ENCODE data around the gene MAML3. TPM values are rescaled to one million over a fixed set of nuclear protein-coding genes. Genes with fewer than 3 reads are reported as not detected.

Gene MAML3
- total RNA-seq, 2 experiments from 2014 or later = 2.0 to 2.4 TPM

- CTCF ChIA-PET = interaction anchor here (2.6 kb wide), 1 partner anchor 35 kb away, joined by 14 read pairs; no protein-coding TSS in a partner anchor
- Mint-ChIP-seq H3K4me3 (no peak overlapping the region), H3K36me3 (ENCODE audit: low read depth) (no peaks in the 10 kb centered on the region), H3K4me1 (ENCODE audit: low read depth) (no peaks in the 10 kb centered on the region), H3K27me3 (no peaks in the 10 kb centered on the region), H3K9me3 (no peaks in the 10 kb centered on the region), H3K27ac (no peak overlapping the region)
- POLR2A ChIA-PET = no interaction called here
- no peak for TF ChIP-seq CTCF (IDR thresholded peaks at IDR 0.05)
- DNase-seq = no peak
- ATAC-seq = no peak
- intact Hi-C loops (cut with micrococcal nuclease) = no loop called here
Measured at GRCh38 chr4:139692309-139693012, 461.5 kb downstream of the MAML3 start.

- H3K36me3 Mint-ChIP-seq (ENCODE audit: low read depth) = no peaks in the 10 kb centered on the region
- POLR2A ChIA-PET = no interaction called here
- intact Hi-C loops (cut with micrococcal nuclease) = no loop called here
Measured at GRCh38 chr4:139690419-139690818, 463.6 kb downstream of the MAML3 start.

GRCh38 chr4:139689093-139689722 lies 464.8 kb downstream of the MAML3 start:
- Mint-ChIP-seq H3K9me3 (no peaks in the 10 kb centered on the region), H3K27ac (no peak overlapping the region), H3K27me3 (no peaks in the 10 kb centered on the region), H3K36me3 (ENCODE audit: low read depth) (peaks cover 3% of the 10 kb centered on the region), H3K4me1 (ENCODE audit: low read depth) (no peaks in the 10 kb centered on the region), H3K4me3 (no peak overlapping the region)
- ChIA-PET POLR2A (no interaction called here), CTCF (no interaction called here)
- no peak for TF ChIP-seq CTCF (IDR thresholded peaks at IDR 0.05)
- DNase-seq (no peak), ATAC-seq (no peak)
- intact Hi-C loops (cut with micrococcal nuclease) = no loop called here

More at GRCh38 chr4:139690419-139690818, 463.6 kb downstream of the MAML3 start:
- Mint-ChIP-seq H3K4me3 (no peak overlapping the region), H3K9me3 (no peaks in the 10 kb centered on the region), H3K4me1 (ENCODE audit: low read depth) (no peaks in the 10 kb centered on the region), H3K27me3 (no peaks in the 10 kb centered on the region), H3K27ac (no peak overlapping the region)
- no peak for ATAC-seq
- TF ChIP-seq CTCF (IDR thresholded peaks at IDR 0.05) = no peak
- no peak for DNase-seq
- CTCF ChIA-PET = interaction anchor here (2.6 kb wide), 1 partner anchor 33 kb away, joined by 14 read pairs; no protein-coding TSS in a partner anchor

- Mint-ChIP-seq H3K36me3 (ENCODE audit: low read depth) (peaks cover 3% of the 10 kb centered on the region), H3K4me3 (no peak overlapping the region), H3K27ac (no peak overlapping the region), H3K27me3 (no peaks in the 10 kb centered on the region), H3K4me1 (ENCODE audit: low read depth) (no peaks in the 10 kb centered on the region), H3K9me3 (no peaks in the 10 kb centered on the region)
- no peak for DNase-seq
- POLR2A ChIA-PET = no interaction called here
- no peak for ATAC-seq
- CTCF ChIA-PET = no interaction called here
- intact Hi-C loops (cut with micrococcal nuclease) = no loop called here
- TF ChIP-seq CTCF (IDR thresholded peaks at IDR 0.05) = no peak
Measured at GRCh38 chr4:139686988-139687387, 467.0 kb downstream of the MAML3 start.

GRCh38 chr4:139686130-139686529 lies 467.9 kb downstream of the MAML3 start:
- Mint-ChIP-seq H3K9me3 (no peaks in the 10 kb centered on the region), H3K4me1 (ENCODE audit: low read depth) (no peaks in the 10 kb centered on the region), H3K36me3 (ENCODE audit: low read depth) (peaks cover 3% of the 10 kb centered on the region), H3K27ac (no peak overlapping the region), H3K27me3 (no peaks in the 10 kb centered on the region), H3K4me3 (no peak overlapping the region)
- ATAC-seq (no peak), DNase-seq (no peak)
- POLR2A ChIA-PET = no interaction called here
- TF ChIP-seq CTCF (IDR thresholded peaks at IDR 0.05) = no peak
- CTCF ChIA-PET = no interaction called here
- intact Hi-C loops (cut with micrococcal nuclease) = no loop called here

All from activated CD8-positive, alpha-beta T cell treated with anti-CD3 and anti-CD28 coated beads for 36 hours (primary cell).